ENCODE results near the gene DR1.

DNA sequence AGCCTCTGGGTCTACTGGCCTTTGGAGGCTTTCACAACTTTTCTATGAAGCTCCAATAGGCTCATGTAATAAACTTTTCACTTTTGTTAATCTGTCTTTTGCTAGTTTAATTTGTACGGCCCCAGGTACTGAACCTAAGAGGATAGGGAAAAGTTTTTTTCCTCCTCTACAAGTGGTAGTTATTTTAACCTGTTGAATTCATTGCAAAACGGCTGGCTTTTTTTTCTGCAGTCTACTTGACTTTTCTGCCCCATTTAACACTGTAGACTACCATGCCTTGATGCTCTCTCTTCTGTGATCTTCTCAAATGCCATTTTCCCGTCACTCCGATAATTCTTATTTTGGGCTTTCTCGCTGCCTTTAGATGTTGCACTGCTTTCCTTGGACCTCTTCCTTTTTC, 43.6 kb upstream of the DR1 start:
- TF ChIP-seq EZH2 (IDR thresholded peaks at IDR 0.05; ENCODE audit: insufficient read depth, poor library complexity, severe bottlenecking): no peak
- no peak for TF ChIP-seq EZH2phosphoT487 (IDR thresholded peaks at IDR 0.05; ENCODE audit: insufficient read depth, low read depth)
